ENCODE measurements around the gene WRAP73. TPM values are rescaled to one million over a fixed set of nuclear protein-coding genes. Genes with fewer than 3 reads are reported as not detected.

Gene WRAP73
- total RNA-seq, 1 experiment from 2014 or later: 57.2 TPM

- Histone ChIP-seq H3K27me3 (ENCODE audit: low read length) (peaks cover 8% of the 10 kb centered on the region; the same call in 1 of the 2 replicates), H3K36me3 (ENCODE audit: low read depth, low read length) (no peaks in the 10 kb centered on the region), H3K4me1 (ENCODE audit: insufficient read depth, low read length) (peaks cover 6% of the 10 kb centered on the region), H3K79me2 (ENCODE audit: low read length) (no peaks in the 10 kb centered on the region), H3K4me3 (ENCODE audit: low read length) (no peak overlapping the region), H3F3A (ENCODE audit: low read length, unreplicated experiment) (no peaks in the 10 kb centered on the region), H3K9me2 (replicated peaks; ENCODE audit: low read length) (no peaks in the 10 kb centered on the region), H3K4me2 (ENCODE audit: low read length) (no peak overlapping the region), H2AFZ (ENCODE audit: low read length) (no peak overlapping the region), H3K27ac (ENCODE audit: low read length) (no peak overlapping the region), H3K9me3 (ENCODE audit: low read length) (no peaks in the 10 kb centered on the region), H3K9ac (ENCODE audit: low read length) (no peak overlapping the region), H4K20me1 (ENCODE audit: low read length) (no peaks in the 10 kb centered on the region)
- ATAC-seq: no peak
- DNase-seq: no peak
- TF ChIP-seq EZH2 (IDR thresholded peaks at IDR 0.05; ENCODE audit: low read length, unreplicated experiment): no peak
- TF ChIP-seq CTCF (conservative IDR thresholded peaks at IDR 0.05; ENCODE audit: low read depth, low read length): no peak
- TF ChIP-seq EZH2phosphoT487 (IDR thresholded peaks at IDR 0.05; ENCODE audit: borderline replicate concordance, low read length): no peak
- CTCF ChIA-PET: no interaction called here
- no TSS peak for BruUV-seq (replicated peaks)
- POLR2A ChIA-PET (ENCODE audit: unreplicated experiment): no interaction called here
- intact Hi-C loops (cut with micrococcal nuclease): no loop called here
Measured at GRCh38 chr1:3663999-3664699, 14.2 kb upstream of the WRAP73 start.

- ChIA-PET POLR2A (ENCODE audit: unreplicated experiment) (no interaction called here), CTCF (no interaction called here)
- H3K9ac ChIP-seq (ENCODE audit: low read length): no peak overlapping the region
- H4K20me1 ChIP-seq (ENCODE audit: low read length): no peaks in the 10 kb centered on the region
- H3K27ac ChIP-seq (ENCODE audit: low read length): no peak overlapping the region
- no peaks in the 10 kb centered on the region for H3K36me3 ChIP-seq (ENCODE audit: low read depth, low read length)
- no peak overlapping the region for H3K4me2 ChIP-seq (ENCODE audit: low read length)
- H3K9me2 ChIP-seq (replicated peaks; ENCODE audit: low read length): no peaks in the 10 kb centered on the region
- no peaks in the 10 kb centered on the region for H3K79me2 ChIP-seq (ENCODE audit: low read length)
- H2AFZ ChIP-seq (ENCODE audit: low read length): no peak overlapping the region
- H3K9me3 ChIP-seq (ENCODE audit: low read length): no peaks in the 10 kb centered on the region
- no TSS peak for BruUV-seq (replicated peaks)
- H3K27me3 ChIP-seq (ENCODE audit: low read length): peaks cover 20% of the 10 kb centered on the region
- intact Hi-C loops (cut with micrococcal nuclease): no loop called here
- DNase-seq (no peak), ATAC-seq (no peak)
- no peak overlapping the region for H3K4me3 ChIP-seq (ENCODE audit: low read length)
- H3F3A ChIP-seq (ENCODE audit: low read length, unreplicated experiment): no peaks in the 10 kb centered on the region
- no peaks in the 10 kb centered on the region for H3K4me1 ChIP-seq (ENCODE audit: insufficient read depth, low read length)
- TF ChIP-seq CTCF (conservative IDR thresholded peaks at IDR 0.05; ENCODE audit: low read depth, low read length) (no peak), EZH2phosphoT487 (IDR thresholded peaks at IDR 0.05; ENCODE audit: borderline replicate concordance, low read length) (no peak), EZH2 (IDR thresholded peaks at IDR 0.05; ENCODE audit: low read length, unreplicated experiment) (no peak)
Measured at GRCh38 chr1:3662080-3662671, 12.3 kb upstream of the WRAP73 start.

GRCh38 chr1:3661631-3662030 lies 11.7 kb upstream of the WRAP73 start:
- Histone ChIP-seq H3K27ac (ENCODE audit: low read length) (no peak overlapping the region), H3K4me2 (ENCODE audit: low read length) (no peak overlapping the region), H3K9ac (ENCODE audit: low read length) (no peak overlapping the region), H3K4me3 (ENCODE audit: low read length) (no peak overlapping the region), H3K4me1 (ENCODE audit: insufficient read depth, low read length) (no peaks in the 10 kb centered on the region), H3F3A (ENCODE audit: low read length, unreplicated experiment) (no peaks in the 10 kb centered on the region), H3K36me3 (ENCODE audit: low read depth, low read length) (no peaks in the 10 kb centered on the region), H2AFZ (ENCODE audit: low read length) (no peak overlapping the region), H4K20me1 (ENCODE audit: low read length) (no peaks in the 10 kb centered on the region), H3K9me2 (replicated peaks; ENCODE audit: low read length) (no peaks in the 10 kb centered on the region), H3K27me3 (ENCODE audit: low read length) (peaks cover 25% of the 10 kb centered on the region), H3K9me3 (ENCODE audit: low read length) (no peaks in the 10 kb centered on the region), H3K79me2 (ENCODE audit: low read length) (no peaks in the 10 kb centered on the region)
- intact Hi-C loops (cut with micrococcal nuclease): no loop called here
- no peak for TF ChIP-seq CTCF (conservative IDR thresholded peaks at IDR 0.05; ENCODE audit: low read depth, low read length)
- no peak for TF ChIP-seq EZH2 (IDR thresholded peaks at IDR 0.05; ENCODE audit: low read length, unreplicated experiment)
- TF ChIP-seq EZH2phosphoT487 (IDR thresholded peaks at IDR 0.05; ENCODE audit: borderline replicate concordance, low read length): no peak
- DNase-seq (no peak), ATAC-seq (no peak)
- no TSS peak for BruUV-seq (replicated peaks)
- POLR2A ChIA-PET (ENCODE audit: unreplicated experiment): no interaction called here
- CTCF ChIA-PET: no interaction called here

Measured in PC-3 (cell line).